ENCODE results near the gene TMEM94.

The TMEM94 gene

GRCh38 chr17:75542728-75543336 is 86.4 kb downstream of the TMEM94 start:
- TF ChIP-seq, protein P1, sequence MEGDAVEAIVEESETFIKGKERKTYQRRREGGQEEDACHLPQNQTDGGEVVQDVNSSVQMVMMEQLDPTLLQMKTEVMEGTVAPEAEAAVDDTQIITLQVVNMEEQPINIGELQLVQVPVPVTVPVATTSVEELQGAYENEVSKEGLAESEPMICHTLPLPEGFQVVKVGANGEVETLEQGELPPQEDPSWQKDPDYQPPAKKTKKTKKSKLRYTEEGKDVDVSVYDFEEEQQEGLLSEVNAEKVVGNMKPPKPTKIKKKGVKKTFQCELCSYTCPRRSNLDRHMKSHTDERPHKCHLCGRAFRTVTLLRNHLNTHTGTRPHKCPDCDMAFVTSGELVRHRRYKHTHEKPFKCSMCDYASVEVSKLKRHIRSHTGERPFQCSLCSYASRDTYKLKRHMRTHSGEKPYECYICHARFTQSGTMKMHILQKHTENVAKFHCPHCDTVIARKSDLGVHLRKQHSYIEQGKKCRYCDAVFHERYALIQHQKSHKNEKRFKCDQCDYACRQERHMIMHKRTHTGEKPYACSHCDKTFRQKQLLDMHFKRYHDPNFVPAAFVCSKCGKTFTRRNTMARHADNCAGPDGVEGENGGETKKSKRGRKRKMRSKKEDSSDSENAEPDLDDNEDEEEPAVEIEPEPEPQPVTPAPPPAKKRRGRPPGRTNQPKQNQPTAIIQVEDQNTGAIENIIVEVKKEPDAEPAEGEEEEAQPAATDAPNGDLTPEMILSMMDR (IDR thresholded peaks at IDR 0.05; ENCODE audit: low read depth, low read length, missing control alignments): no peak
- no peak overlapping the region for H3K4me3 ChIP-seq (ENCODE audit: low read depth, low read length)
- DNase-seq (ENCODE audit: low read depth): no peak

- no peak overlapping the region for H3K4me3 ChIP-seq (ENCODE audit: low read depth, low read length)
- TF ChIP-seq, protein P1 (IDR thresholded peaks at IDR 0.05; ENCODE audit: low read depth, low read length, missing control alignments): no peak
- no peak for DNase-seq (ENCODE audit: low read depth)
These were observed 87.8 kb downstream of the TMEM94 start for GRCh38 chr17:75544250-75544649.

GRCh38 chr17:75546181-75546580 is 89.7 kb downstream of the TMEM94 start:
- DNase-seq (ENCODE audit: low read depth): no peak
- no peak overlapping the region for H3K4me3 ChIP-seq (ENCODE audit: low read depth, low read length)
- TF ChIP-seq, protein P1 (IDR thresholded peaks at IDR 0.05; ENCODE audit: low read depth, low read length, missing control alignments): no peak

DNA sequence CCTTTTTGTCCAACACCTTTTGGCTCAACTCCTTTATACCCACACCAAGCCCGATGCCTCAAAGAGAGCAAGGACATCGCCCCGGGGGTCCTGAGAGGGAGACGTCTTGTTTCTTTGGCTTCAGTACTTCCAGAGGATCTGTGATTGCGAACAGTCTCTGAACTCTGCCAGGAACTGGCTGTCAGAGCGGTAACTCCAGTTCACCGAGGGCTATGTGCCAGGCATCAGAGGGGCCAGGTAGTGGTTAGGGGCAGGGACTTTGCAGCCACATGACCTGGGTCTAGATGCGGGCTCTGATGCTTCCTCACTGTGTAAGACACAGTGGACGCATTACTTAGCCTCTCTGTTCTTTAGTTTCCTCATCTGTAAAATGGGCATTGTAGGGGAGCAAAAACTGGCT is 90.7 kb downstream of the TMEM94 start:
- DNase-seq (ENCODE audit: low read depth): no peak
- TF ChIP-seq, protein P1 (IDR thresholded peaks at IDR 0.05; ENCODE audit: low read depth, low read length, missing control alignments): no peak

GRCh38 chr17:75548813-75549212 is 92.4 kb downstream of the TMEM94 start:
- TF ChIP-seq, protein P1 (IDR thresholded peaks at IDR 0.05; ENCODE audit: low read depth, low read length, missing control alignments): no peak
- no peak overlapping the region for H3K4me3 ChIP-seq (ENCODE audit: low read depth, low read length)
- no peak for DNase-seq (ENCODE audit: low read depth)

More for the DNA sequence above, 90.7 kb downstream of the TMEM94 start:
- no peak overlapping the region for H3K4me3 ChIP-seq (ENCODE audit: low read depth, low read length)
